Coronary artery (tissue), 2 donors: ENCODE results near the gene TANGO2.

Experiments used
- DNase-seq: peaks from one replicate; pipeline ENCODE4 v3.0.0-alpha.2; 2017; ENCODE audit warnings: low spot score
- H3K27ac ChIP-seq, 2 donors: fragments of 200-600 bp; sonication (generic); one replicate each; pipeline ENCODE4 v1.5.1; 2016 to 2019
- H3K4me3 ChIP-seq: fragments of 200-600 bp; sonication (generic); 2 replicates; pipeline ENCODE4 v1.5.1; 2016; ENCODE audit warnings: mild to moderate bottlenecking, moderate library complexity
- TF ChIP-seq, protein P1 (sequence below): fragments of 200-600 bp; sonication (generic); IDR thresholded peaks from one replicate; pipeline ENCODE4 v1.5.1; 2019; ENCODE audit warnings: antibody characterized with exemption

The TANGO2 gene

DNA sequence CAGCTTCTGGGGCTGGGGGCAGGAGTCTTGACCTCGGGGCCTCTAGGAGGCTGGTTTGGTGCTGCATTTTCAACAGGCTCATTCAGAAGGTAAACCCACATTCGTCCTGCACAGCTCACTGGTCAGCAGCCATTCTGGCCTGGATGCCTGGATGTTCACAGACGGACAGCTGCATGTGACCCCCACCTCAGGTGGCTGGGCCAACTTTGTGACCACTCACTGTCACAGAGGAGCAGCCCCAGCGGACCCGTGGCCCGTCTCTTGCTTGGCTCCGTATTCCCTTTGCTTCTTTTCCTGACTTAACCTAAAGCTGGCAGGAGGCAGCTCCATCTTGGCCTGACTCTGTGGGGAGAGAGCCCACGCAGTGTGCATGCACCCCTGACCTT lies 67.3 kb downstream of the TANGO2 start:
- Histone ChIP-seq H3K27ac (no peak overlapping the region), H3K4me3 (no peak overlapping the region)
- TF ChIP-seq, protein P1, sequence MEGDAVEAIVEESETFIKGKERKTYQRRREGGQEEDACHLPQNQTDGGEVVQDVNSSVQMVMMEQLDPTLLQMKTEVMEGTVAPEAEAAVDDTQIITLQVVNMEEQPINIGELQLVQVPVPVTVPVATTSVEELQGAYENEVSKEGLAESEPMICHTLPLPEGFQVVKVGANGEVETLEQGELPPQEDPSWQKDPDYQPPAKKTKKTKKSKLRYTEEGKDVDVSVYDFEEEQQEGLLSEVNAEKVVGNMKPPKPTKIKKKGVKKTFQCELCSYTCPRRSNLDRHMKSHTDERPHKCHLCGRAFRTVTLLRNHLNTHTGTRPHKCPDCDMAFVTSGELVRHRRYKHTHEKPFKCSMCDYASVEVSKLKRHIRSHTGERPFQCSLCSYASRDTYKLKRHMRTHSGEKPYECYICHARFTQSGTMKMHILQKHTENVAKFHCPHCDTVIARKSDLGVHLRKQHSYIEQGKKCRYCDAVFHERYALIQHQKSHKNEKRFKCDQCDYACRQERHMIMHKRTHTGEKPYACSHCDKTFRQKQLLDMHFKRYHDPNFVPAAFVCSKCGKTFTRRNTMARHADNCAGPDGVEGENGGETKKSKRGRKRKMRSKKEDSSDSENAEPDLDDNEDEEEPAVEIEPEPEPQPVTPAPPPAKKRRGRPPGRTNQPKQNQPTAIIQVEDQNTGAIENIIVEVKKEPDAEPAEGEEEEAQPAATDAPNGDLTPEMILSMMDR: no peak
- no peak for DNase-seq

DNA sequence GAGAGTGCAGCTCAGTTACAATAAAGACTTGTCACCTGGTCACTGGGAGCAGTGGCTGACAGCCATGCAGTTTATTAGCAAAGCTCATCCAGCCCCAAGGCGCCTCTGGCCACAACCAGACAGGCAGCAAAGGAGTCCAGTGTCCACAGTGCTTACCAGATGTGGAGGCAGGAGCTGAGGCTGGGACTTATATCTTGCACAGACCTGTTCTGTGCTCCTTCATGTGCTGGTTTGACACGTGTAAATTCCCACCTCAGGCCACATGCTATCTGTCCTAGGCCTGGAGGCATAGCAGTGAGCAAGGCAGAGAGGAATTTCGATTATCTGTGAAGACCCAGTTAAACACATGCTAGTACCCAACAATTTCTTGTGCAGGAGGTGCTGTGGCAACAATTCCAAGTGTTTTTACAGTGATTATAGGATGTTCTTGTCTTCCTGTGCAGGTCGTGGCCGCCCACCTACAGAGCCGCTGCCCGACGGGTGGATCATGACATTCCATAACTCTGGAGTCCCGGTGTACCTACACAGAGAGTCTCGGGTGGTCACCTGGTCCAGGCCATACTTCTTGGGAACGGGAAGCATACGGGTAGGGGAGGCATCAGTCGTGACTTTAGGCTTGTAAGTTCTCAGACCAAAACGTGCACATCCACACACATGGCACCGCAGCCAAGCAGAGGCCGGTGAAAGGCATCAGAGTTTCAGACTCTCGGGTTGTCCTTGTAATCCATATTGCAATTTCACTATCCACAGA lies 68.5 kb downstream of the TANGO2 start:
- no peak for DNase-seq
- TF ChIP-seq, protein P1: no peak
- H3K27ac ChIP-seq: no peak overlapping the region
- no peak overlapping the region for H3K4me3 ChIP-seq

DNA sequence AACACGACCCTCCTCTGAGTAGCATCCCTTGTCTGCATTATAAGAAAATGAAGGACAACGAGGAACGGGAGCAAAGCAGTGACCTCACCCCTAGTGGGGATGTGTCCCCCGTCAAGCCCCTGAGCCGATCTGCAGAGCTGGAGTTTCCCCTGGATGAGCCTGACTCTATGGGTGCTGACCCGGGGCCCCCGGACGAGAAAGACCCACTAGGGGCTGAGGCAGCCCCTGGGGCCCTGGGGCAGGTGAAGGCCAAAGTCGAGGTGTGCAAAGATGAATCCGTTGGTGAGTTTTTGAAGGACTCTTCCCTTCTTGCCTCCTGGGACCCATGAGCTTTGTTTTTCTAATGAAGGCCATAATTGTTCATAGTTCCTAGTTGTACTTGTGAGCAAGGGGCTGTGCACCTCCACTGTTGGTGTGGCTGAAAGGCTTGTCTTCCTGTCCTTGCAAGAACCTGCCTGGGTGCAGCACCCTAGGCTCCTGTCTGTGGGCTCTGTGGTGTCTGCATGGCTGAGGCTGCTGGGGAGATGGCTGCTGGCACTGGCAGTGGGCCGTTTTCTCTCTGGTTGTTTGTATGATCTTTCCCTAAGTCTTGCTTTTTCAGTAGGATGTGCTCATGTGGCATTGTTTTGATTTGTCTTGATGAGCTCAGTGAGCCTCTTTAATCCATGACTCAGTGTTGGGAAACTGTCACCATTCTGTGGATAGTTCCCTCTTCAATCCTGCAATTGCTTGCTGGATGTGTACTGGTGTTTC lies 69.2 kb downstream of the TANGO2 start:
- H3K4me3 ChIP-seq: no peak overlapping the region
- TF ChIP-seq, protein P1: no peak
- no peak for DNase-seq
- no peak overlapping the region for H3K27ac ChIP-seq

DNA sequence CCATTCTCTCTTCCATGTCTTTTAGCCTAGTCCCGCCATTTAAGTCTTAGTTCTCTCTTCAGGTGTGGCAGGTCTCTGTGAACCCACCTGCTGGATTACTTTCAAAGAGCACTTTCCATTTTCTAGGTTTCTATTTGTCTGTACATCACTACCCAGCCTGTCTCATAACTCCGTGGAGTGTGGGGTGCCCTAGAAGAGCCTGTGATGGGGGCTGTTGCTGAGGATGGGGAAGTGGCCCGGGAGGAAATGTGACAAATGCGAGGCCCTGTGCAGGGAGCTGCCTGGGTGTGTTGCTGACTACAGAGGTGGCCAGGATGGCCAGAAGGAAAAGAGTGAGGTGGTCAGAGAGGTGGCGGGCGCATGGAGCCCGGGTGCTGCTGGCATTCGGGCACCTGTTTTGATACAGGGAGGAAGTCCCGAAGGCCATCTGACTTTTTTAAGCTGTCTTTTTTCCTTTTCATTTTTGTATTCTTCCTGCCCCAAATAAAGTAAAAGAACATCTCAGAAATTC lies 69.9 kb downstream of the TANGO2 start:
- TF ChIP-seq, protein P1: no peak
- no peak for DNase-seq
- no peak overlapping the region for H3K4me3 ChIP-seq
- no peak overlapping the region for H3K27ac ChIP-seq

DNA sequence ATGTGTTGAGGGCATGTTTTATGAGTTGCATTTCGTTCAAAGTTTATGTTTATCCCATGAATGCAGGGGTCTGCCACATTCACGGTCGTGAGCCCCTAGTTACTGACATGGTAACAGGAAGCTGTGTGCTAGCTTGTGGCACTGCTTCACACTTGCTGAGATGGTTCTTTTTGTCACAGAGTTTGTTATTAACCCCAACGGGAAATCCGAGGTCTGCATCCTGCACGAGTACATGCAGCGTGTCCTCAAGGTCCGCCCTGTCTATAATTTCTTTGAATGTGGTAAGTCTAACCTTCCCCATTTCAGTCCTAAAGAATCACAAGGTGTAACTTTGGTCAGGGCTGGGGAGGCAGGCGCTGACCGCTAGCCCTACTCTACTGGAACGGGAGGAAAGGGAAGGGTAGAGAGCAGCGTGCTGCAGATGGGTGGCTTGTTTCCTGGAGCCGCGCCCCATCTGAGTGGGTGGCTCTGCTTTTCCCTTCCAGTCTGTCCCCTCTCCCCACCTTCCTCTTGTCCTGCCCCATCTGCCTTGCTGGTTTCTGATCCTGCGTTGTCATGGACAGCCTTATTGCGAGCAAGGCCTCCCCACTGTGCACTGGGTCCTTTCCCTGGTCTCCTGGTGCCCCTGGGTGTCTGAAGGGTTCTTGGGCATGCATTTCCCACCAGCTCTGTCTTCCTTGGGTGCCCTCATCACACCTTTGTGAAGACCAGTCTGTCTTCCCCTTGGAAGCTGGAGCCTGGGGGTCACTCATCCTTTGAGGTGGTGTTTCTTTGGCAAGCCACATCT lies 71.0 kb downstream of the TANGO2 start:
- Histone ChIP-seq H3K27ac (no peak overlapping the region), H3K4me3 (no peak overlapping the region)
- no peak for DNase-seq
- TF ChIP-seq, protein P1: no peak

DNA sequence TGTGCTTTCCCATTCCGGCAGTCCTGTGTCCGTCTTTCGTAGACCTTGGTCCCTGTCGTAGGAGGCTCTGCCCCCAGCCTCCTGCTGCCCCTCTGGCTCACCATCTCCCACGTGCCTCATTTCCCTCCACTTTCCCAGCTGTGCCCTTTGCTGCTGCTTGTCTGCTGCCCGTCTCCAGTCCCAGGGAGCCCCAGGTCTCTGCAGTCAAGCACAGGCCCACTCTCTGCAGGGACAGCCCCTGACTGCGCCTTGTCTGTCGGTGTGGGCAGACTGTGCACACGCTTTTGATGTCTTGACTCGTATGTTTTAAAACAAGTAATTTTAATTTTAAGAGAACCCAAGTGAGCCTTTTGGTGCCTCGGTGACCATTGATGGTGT lies 71.6 kb downstream of the TANGO2 start:
- no peak for DNase-seq
- no peak overlapping the region for H3K27ac ChIP-seq
- TF ChIP-seq, protein P1: no peak
- H3K4me3 ChIP-seq: no peak overlapping the region
